Suprapubic skin (tissue), 4 donors: ENCODE measurements around the gene ZBTB16. TPM values are rescaled to one million over a fixed set of nuclear protein-coding genes. Genes with fewer than 3 reads are reported as not detected.

Experiments used
- DNase-seq, 2 donors: peaks; one replicate each; pipeline ENCODE4 v3.0.0-alpha.2; 2019; ENCODE audit warnings: low spot score in 2 of 2
- H3K27ac ChIP-seq: fragments of 200-600 bp; sonication (generic); one replicate; pipeline ENCODE4 v1.5.1; 2019
- H3K27me3 ChIP-seq: fragments of 200-600 bp; sonication (generic); one replicate; pipeline ENCODE4 v1.5.1; 2019
- H3K36me3 ChIP-seq: fragments of 200-600 bp; sonication (generic); one replicate; pipeline ENCODE4 v1.5.1; 2019
- H3K4me1 ChIP-seq: fragments of 200-600 bp; sonication (generic); one replicate; pipeline ENCODE4 v1.5.1; 2019
- H3K4me3 ChIP-seq: fragments of 200-600 bp; sonication (generic); one replicate; pipeline ENCODE4 v1.5.1; 2019; ENCODE audit warnings: mild to moderate bottlenecking
- H3K9me3 ChIP-seq: fragments of 200-600 bp; sonication (generic); one replicate; pipeline ENCODE4 v1.5.1; 2019
- EP300 ChIP-seq: sonication (generic); formaldehyde crosslinking; IDR thresholded peaks from one replicate; pipeline ENCODE4 v1.6.1; 2017; ENCODE audit warnings: antibody characterized with exemption
- POLR2A ChIP-seq, 2 donors: fragments of 450-650 bp; IDR thresholded peaks; one replicate each; pipeline ENCODE4 v1.6.1; 2017; ENCODE audit warnings: antibody characterized with exemption in 2 of 2, mild to moderate bottlenecking in 2 of 2, moderate library complexity in 2 of 2
- POLR2AphosphoS5 ChIP-seq, 3 donors: sonication (generic); formaldehyde crosslinking; IDR thresholded peaks; one replicate each; pipeline ENCODE4 v1.6.1; 2017; ENCODE audit warnings: antibody characterized with exemption in 3 of 3
- WGBS: methylation state at CpG from one replicate; pipeline ENCODE4 v1.1.5; 2018; 5-methylcytosine and 5-hydroxymethylcytosine counted together
- total RNA-seq, 4 donors: library from RNA; depleted of rRNA; stranded (reverse); fragments of >200 nt; gene quantifications; one replicate each; pipeline ENCODE4 v1.1.0, GENCODE V29; 2016
- TF ChIP-seq, protein P1 (sequence below), 2 donors: fragments of 200-600 bp in 1 of 2; fragments of 450-650 bp in 1 of 2; sonication (generic) in 1 of 2; IDR thresholded peaks; one replicate each; pipeline ENCODE4 v1.5.1; 2016 to 2019; ENCODE audit warnings: antibody characterized with exemption in 2 of 2, mild to moderate bottlenecking in 1 of 2, moderate library complexity in 1 of 2

Gene ZBTB16
- total RNA-seq, 4 donors from 2014 or later: 142 to 474 (median 232) TPM

DNA sequence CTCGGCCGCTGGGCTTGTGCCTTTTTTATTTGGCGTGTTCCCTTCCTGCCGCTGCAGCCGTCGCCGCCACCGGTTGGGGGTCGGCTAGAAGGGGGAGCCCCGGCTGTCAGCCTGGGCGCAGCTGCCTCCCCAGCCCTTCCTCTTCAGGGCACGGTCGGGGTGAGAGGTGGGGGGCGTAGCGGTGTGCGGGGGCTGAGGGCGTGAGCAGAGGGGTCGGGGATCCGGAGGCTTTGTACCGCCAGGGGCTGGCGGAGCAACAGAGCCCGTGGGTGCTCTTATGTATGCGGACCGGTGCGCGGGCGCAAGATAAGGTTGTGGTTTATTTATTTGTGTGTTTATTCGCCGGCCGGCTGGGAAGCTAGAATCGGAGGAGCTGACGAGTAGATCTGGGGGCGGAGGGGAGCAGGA is 477 bp downstream of the ZBTB16 start:
- Histone ChIP-seq H3K27ac (peak overlapping the region; percentile 94), H3K9me3 (no peaks in the 10 kb centered on the region), H3K4me1 (peaks cover 43% of the 10 kb centered on the region), H3K27me3 (no peaks in the 10 kb centered on the region), H3K36me3 (peaks cover 21% of the 10 kb centered on the region), H3K4me3 (peak overlapping the region; percentile 91)
- TF ChIP-seq POLR2A (IDR thresholded peaks at IDR 0.05): no peak
- no peak for TF ChIP-seq EP300
- TF ChIP-seq, protein P1, sequence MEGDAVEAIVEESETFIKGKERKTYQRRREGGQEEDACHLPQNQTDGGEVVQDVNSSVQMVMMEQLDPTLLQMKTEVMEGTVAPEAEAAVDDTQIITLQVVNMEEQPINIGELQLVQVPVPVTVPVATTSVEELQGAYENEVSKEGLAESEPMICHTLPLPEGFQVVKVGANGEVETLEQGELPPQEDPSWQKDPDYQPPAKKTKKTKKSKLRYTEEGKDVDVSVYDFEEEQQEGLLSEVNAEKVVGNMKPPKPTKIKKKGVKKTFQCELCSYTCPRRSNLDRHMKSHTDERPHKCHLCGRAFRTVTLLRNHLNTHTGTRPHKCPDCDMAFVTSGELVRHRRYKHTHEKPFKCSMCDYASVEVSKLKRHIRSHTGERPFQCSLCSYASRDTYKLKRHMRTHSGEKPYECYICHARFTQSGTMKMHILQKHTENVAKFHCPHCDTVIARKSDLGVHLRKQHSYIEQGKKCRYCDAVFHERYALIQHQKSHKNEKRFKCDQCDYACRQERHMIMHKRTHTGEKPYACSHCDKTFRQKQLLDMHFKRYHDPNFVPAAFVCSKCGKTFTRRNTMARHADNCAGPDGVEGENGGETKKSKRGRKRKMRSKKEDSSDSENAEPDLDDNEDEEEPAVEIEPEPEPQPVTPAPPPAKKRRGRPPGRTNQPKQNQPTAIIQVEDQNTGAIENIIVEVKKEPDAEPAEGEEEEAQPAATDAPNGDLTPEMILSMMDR (IDR thresholded peaks at IDR 0.05): no peak
- TF ChIP-seq POLR2AphosphoS5 (IDR thresholded peaks at IDR 0.05): no peak
- no peak for DNase-seq
- 0% methylated on average over 20 of the region's 33 CpGs for WGBS

DNA sequence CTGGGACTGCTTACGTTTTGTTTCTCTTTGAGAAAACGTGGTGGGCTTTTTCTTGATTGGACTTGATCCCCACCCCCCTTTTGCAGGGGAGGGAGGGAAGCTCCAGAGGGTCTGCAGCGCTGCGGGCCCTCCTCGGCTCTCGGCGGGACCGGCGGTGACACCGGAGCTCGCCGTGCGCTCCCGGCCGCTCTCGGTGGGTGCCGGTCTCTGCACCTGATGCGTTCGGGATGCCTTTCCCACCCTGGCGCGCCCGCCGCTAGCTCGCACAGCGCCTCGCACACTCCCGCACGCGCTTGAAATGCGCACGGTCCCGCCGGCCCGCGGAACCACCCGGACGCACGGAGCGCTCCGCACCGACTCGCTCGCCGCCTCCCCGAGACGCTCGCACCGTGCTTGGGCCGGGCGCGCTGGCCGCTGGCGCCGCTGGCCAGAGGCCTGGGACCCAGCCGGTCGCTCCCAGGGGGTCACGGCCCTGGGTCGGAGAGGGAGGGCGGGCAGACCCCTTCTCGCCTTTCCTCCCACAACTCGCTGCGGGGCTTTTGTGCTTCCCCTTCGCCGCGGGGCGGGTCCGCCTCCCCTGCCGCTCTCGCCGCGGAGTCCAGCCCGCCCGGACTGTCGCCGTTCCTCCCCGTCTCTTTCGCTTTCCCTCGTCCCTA is 1.0 kb downstream of the ZBTB16 start:
- Histone ChIP-seq H3K27ac (peak overlapping the region; percentile 94), H3K4me1 (peaks cover 48% of the 10 kb centered on the region), H3K4me3 (peak overlapping the region; percentile 91), H3K36me3 (peaks cover 26% of the 10 kb centered on the region), H3K27me3 (no peaks in the 10 kb centered on the region), H3K9me3 (no peaks in the 10 kb centered on the region)
- DNase-seq: peak in 1 of 2 donors; percentile 80
- no peak for TF ChIP-seq EP300
- peak in 1 of 3 donors; percentile 37 for TF ChIP-seq POLR2AphosphoS5 (IDR thresholded peaks at IDR 0.05)
- TF ChIP-seq, protein P1 (IDR thresholded peaks at IDR 0.05): no peak
- TF ChIP-seq POLR2A (IDR thresholded peaks at IDR 0.05): no peak
- WGBS: 0% methylated on average over 22 of the region's 78 CpGs

DNA sequence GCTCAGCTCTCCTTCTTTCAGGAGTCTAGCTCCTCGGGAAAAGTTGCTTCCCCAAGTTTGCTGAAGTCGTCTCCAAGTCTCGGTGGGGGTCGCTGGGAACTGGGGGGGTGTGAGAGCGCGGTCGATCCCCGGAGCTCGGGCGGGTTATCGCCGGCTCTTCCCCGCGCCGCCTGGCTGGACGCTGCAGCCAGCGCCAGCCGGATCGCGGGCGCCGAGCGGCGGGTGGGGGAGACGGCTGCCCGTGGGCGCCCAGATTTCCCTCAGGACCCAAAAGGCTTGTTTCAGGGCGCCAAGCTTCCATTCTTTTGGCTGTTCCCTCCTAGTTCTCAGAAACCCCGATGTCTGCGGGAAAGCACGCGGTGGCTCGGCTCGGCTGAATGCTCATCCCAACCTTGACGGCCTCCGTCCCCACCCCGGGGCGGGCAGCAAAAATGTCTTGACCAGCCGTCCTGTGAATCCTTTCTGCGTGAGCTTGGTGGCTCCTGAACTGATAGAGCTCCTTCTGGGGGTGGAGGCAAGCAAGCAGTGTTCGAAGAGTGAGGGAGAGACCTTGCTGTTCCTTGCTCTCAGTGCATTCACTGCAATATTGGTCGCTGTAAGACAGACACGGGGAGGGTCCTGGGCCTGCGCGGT is 1.7 kb downstream of the ZBTB16 start:
- whole genome bisulfite sequencing: 1% methylated on average over 36 of the region's 45 CpGs
- peak overlapping the region; percentile 94 for H3K27ac ChIP-seq
- peak in 1 of 3 donors; percentile 23 for TF ChIP-seq POLR2AphosphoS5 (IDR thresholded peaks at IDR 0.05)
- TF ChIP-seq, protein P1 (IDR thresholded peaks at IDR 0.05): no peak
- H3K4me3 ChIP-seq: peak overlapping the region; percentile 91
- H3K36me3 ChIP-seq: peaks cover 33% of the 10 kb centered on the region
- DNase-seq: peak in 1 of 2 donors; percentile 84
- H3K27me3 ChIP-seq: no peaks in the 10 kb centered on the region
- no peaks in the 10 kb centered on the region for H3K9me3 ChIP-seq
- H3K4me1 ChIP-seq: peaks cover 52% of the 10 kb centered on the region

DNA sequence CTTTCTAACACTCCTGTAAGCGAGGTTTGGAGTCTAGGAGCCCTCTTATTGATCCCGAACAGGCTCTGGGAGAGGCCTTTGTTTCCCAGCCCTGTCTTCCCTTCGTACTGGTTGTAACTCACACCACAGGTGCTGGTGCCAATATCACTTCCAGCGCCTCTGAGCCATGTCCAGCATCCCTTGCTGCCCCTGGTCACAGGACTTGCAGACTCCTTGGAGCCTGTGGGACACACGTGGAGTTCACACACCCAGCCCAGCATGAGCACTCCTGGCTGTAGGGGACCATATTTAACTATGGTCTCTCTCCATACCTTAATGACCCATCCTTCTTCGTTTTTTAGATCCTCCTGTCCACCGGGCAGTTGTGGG is 2.2 kb downstream of the ZBTB16 start:
- TF ChIP-seq, protein P1 (IDR thresholded peaks at IDR 0.05): no peak
- no peak for TF ChIP-seq POLR2A (IDR thresholded peaks at IDR 0.05)
- TF ChIP-seq POLR2AphosphoS5 (IDR thresholded peaks at IDR 0.05): no peak
- TF ChIP-seq EP300: no peak
- H3K27ac ChIP-seq: peak overlapping the region; percentile 94
- WGBS: 40% methylated on average over 7 of the region's 7 CpGs
- DNase-seq: no peak
- H3K36me3 ChIP-seq: peaks cover 38% of the 10 kb centered on the region
- H3K27me3 ChIP-seq: no peaks in the 10 kb centered on the region
- H3K4me3 ChIP-seq: peak overlapping the region; percentile 91
- peaks cover 53% of the 10 kb centered on the region for H3K4me1 ChIP-seq
- no peaks in the 10 kb centered on the region for H3K9me3 ChIP-seq

DNA sequence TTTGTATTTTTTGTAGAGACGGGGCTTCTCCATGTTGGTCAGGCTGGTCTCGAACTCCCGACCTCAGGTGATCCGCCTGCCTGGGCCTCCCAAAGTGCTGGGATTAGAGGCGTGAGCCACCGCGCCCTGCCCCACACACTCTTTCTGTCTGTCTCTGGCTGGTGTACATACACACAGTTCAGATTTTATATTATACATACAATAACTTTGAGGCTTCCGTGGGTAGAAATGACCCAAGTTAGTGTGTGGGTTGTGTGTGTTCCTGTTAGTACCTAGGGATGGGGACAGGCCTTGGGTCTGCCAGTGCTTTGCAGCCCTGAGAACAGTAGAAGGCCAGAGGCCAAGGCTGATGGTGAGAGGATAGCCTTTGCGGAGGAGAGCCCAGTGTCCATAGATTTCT is 2.8 kb downstream of the ZBTB16 start:
- H3K4me3 ChIP-seq: peak overlapping the region; percentile 91

More for the DNA sequence above, 2.8 kb downstream of the ZBTB16 start:
- Histone ChIP-seq H3K27me3 (no peaks in the 10 kb centered on the region), H3K4me1 (peaks cover 59% of the 10 kb centered on the region), H3K9me3 (no peaks in the 10 kb centered on the region), H3K36me3 (peaks cover 43% of the 10 kb centered on the region), H3K27ac (peak overlapping the region; percentile 94)
- DNase-seq: no peak
- 98% methylated on average over 8 of the region's 9 CpGs for WGBS
- TF ChIP-seq POLR2AphosphoS5 (IDR thresholded peaks at IDR 0.05): no peak
- no peak for TF ChIP-seq EP300
- no peak for TF ChIP-seq POLR2A (IDR thresholded peaks at IDR 0.05)
- TF ChIP-seq, protein P1 (IDR thresholded peaks at IDR 0.05): no peak
